ENCODE results near the gene DISC1. TPM values are rescaled to one million over a fixed set of nuclear protein-coding genes. Genes with fewer than 3 reads are reported as not detected.

DISC1 gene
- total RNA-seq, 1 experiment from 2014 or later: 1.8 TPM

- BruUV-seq (replicated peaks): no TSS peak
- TF ChIP-seq REST (IDR thresholded peaks at IDR 0.05; ENCODE audit: low read depth): no peak
- no peak for TF ChIP-seq RAD21 (IDR thresholded peaks at IDR 0.05; ENCODE audit: low read depth)
- no peak for TF ChIP-seq SRF (IDR thresholded peaks at IDR 0.05; ENCODE audit: low read depth)
- TF ChIP-seq YY1 (IDR thresholded peaks at IDR 0.05; ENCODE audit: extremely low read depth, insufficient replicate concordance, low read depth, low read length): no peak
- no peak for TF ChIP-seq JUND (IDR thresholded peaks at IDR 0.05)
- no peak for TF ChIP-seq POLR2A (IDR thresholded peaks at IDR 0.05; ENCODE audit: borderline replicate concordance, extremely low read depth, insufficient read depth, insufficient read length)
- TF ChIP-seq EGR1 (IDR thresholded peaks at IDR 0.05; ENCODE audit: low read depth): no peak
- H3K9ac ChIP-seq (ENCODE audit: low read length): no peak overlapping the region
- no peaks in the 10 kb centered on the region for H3K36me3 ChIP-seq (ENCODE audit: control insufficient read depth in 1 of 2, insufficient read depth in 2 of 2, low read length in 2 of 2)
- H3K4me1 ChIP-seq (ENCODE audit: control insufficient read depth in 1 of 2, insufficient read depth in 2 of 2, low read length in 2 of 2): no peaks in the 10 kb centered on the region
- ChIA-PET CTCF (no interaction called here), POLR2A (no interaction called here), RAD21 (ENCODE audit: low non-redundant PET in 1 of 2, low total read pairs in 2 of 2, uncharacterized antibody in 2 of 2, unreplicated experiment in 2 of 2) (no interaction called here)
- H3K4me3 ChIP-seq (replicated peaks in 1 of 2; ENCODE audit: low read depth in 1 of 2, low read length in 2 of 2): no peak overlapping the region
- H3K79me2 ChIP-seq (ENCODE audit: insufficient read depth, low read length): no peaks in the 10 kb centered on the region
- no peaks in the 10 kb centered on the region for H3K9me3 ChIP-seq (ENCODE audit: control insufficient read depth in 1 of 2, insufficient read depth in 1 of 2, low read depth in 1 of 2, low read length in 2 of 2)
- H3K27ac ChIP-seq (ENCODE audit: low read depth, low read length): no peak overlapping the region
- H2AFZ ChIP-seq (ENCODE audit: low read depth, low read length, poor library complexity, severe bottlenecking): no peak overlapping the region
- no peaks in the 10 kb centered on the region for H3K9me2 ChIP-seq (ENCODE audit: insufficient read depth)
- ATAC-seq: no peak
- H4K20me1 ChIP-seq (ENCODE audit: insufficient read depth): no peaks in the 10 kb centered on the region
- intact Hi-C loops (cut with micrococcal nuclease): no loop called here
- no peaks in the 10 kb centered on the region for H3K27me3 ChIP-seq (ENCODE audit: insufficient read depth, low read length)
- no peak overlapping the region for H3K4me2 ChIP-seq (ENCODE audit: low read length)
- DNase-seq (ENCODE audit: low read depth, low spot score): no peak
These were observed 252.7 kb downstream of the DISC1 start for GRCh38 chr1:231879296-231879695.

GRCh38 chr1:231882333-231882732 lies 255.7 kb downstream of the DISC1 start:
- Histone ChIP-seq H3K9me3 (ENCODE audit: control insufficient read depth in 1 of 2, insufficient read depth in 1 of 2, low read depth in 1 of 2, low read length in 2 of 2) (no peaks in the 10 kb centered on the region), H2AFZ (ENCODE audit: low read depth, low read length, poor library complexity, severe bottlenecking) (no peak overlapping the region), H3K27ac (ENCODE audit: low read depth, low read length) (no peak overlapping the region), H3K36me3 (ENCODE audit: control insufficient read depth in 1 of 2, insufficient read depth in 2 of 2, low read length in 2 of 2) (no peaks in the 10 kb centered on the region), H3K4me1 (ENCODE audit: control insufficient read depth in 1 of 2, insufficient read depth in 2 of 2, low read length in 2 of 2) (no peaks in the 10 kb centered on the region), H3K79me2 (ENCODE audit: insufficient read depth, low read length) (no peaks in the 10 kb centered on the region), H4K20me1 (ENCODE audit: insufficient read depth) (no peaks in the 10 kb centered on the region), H3K4me2 (ENCODE audit: low read length) (no peak overlapping the region), H3K9me2 (ENCODE audit: insufficient read depth) (no peaks in the 10 kb centered on the region), H3K9ac (ENCODE audit: low read length) (no peak overlapping the region), H3K27me3 (ENCODE audit: insufficient read depth, low read length) (0 out of 2 replicates have a peak, but pooled peaks cover 3% of the 10 kb centered on the region), H3K4me3 (replicated peaks in 1 of 2; ENCODE audit: low read depth in 1 of 2, low read length in 2 of 2) (no peak overlapping the region)
- ChIA-PET RAD21 (ENCODE audit: low non-redundant PET in 1 of 2, low total read pairs in 2 of 2, uncharacterized antibody in 2 of 2, unreplicated experiment in 2 of 2) (no interaction called here), CTCF (no interaction called here), POLR2A (no interaction called here)
- DNase-seq (ENCODE audit: low read depth, low spot score): no peak
- no peak for ATAC-seq
- intact Hi-C loops (cut with micrococcal nuclease): no loop called here
- BruUV-seq (replicated peaks): no TSS peak
- TF ChIP-seq TCF7L2 (IDR thresholded peaks at IDR 0.05; ENCODE audit: borderline replicate concordance, extremely low read depth, insufficient read depth, insufficient read length): no peak
- TF ChIP-seq CTCF (IDR thresholded peaks at IDR 0.05 in 2 of 3, conservative IDR thresholded peaks at IDR 0.05 in 1 of 3; ENCODE audit: borderline replicate concordance in 1 of 3, insufficient read depth in 1 of 3, low read depth in 2 of 3, low read length in 2 of 3): no peak
- no peak for TF ChIP-seq POLR2AphosphoS5 (IDR thresholded peaks at IDR 0.05; ENCODE audit: low read depth, low read length)
- TF ChIP-seq JUND (IDR thresholded peaks at IDR 0.05): no peak
- TF ChIP-seq ZNF274 (IDR thresholded peaks at IDR 0.05; ENCODE audit: low read depth, low read length): no peak
- TF ChIP-seq EGR1 (IDR thresholded peaks at IDR 0.05; ENCODE audit: low read depth): no peak
- TF ChIP-seq SIN3A (IDR thresholded peaks at IDR 0.05; ENCODE audit: low read depth): no peak
